C4-2B (cell line): Measurements from ENCODE around the gene GKN1.

ENCODE experiments used
- H3K27ac ChIP-seq: fragments of 450-650 bp; 2 replicates; pipeline ENCODE4 v1.5.1; 2017
- CTCF ChIP-seq: fragments of 450-650 bp; conservative IDR thresholded peaks from 2 replicates; pipeline ENCODE4 v1.5.1; 2017; ENCODE audit warnings: mild to moderate bottlenecking
- ZFX ChIP-seq: fragments of 450-650 bp; IDR thresholded peaks from 2 replicates; pipeline ENCODE4 v1.6.1; 2017

Gene GKN1

GRCh38 chr2:69013142-69013839 lies 38.9 kb downstream of the GKN1 start, which contains the start of gene ANTXR1:
ANTXR1 (plus strand) TSS chr2:69013179; CDS start chr2:69013500, 321 bp downstream.
- TF ChIP-seq ZFX (no peak), CTCF (peak; percentile 64)
- peak within 1 kb of the TSS; percentile 61 for H3K27ac ChIP-seq

- H3K27ac ChIP-seq, result peak overlapping the region; percentile 61
- no peak for TF ChIP-seq ZFX
- no peak for TF ChIP-seq CTCF
These were observed 39.7 kb downstream of the GKN1 start for GRCh38 chr2:69013840-69014821.

- no peak for TF ChIP-seq CTCF
- no peak for TF ChIP-seq ZFX
- H3K27ac ChIP-seq, result no peak overlapping the region
These were observed 42.6 kb downstream of the GKN1 start for GRCh38 chr2:69017080-69017479.

- no peak for TF ChIP-seq CTCF
- no peak for TF ChIP-seq ZFX
- no peak overlapping the region for H3K27ac ChIP-seq
These were observed 43.4 kb downstream of the GKN1 start for GRCh38 chr2:69017835-69018234.

- H3K27ac ChIP-seq, result no peak overlapping the region
- TF ChIP-seq CTCF, result no peak
- TF ChIP-seq ZFX, result no peak
These were observed 44.3 kb downstream of the GKN1 start for GRCh38 chr2:69018678-69019095.

- no peak overlapping the region for H3K27ac ChIP-seq
- no peak for TF ChIP-seq CTCF
- TF ChIP-seq ZFX, result no peak
These were observed 46.3 kb downstream of the GKN1 start for GRCh38 chr2:69020496-69021426.
